ENCODE data around the gene ZNF358. TPM values are rescaled to one million over a fixed set of nuclear protein-coding genes. Genes with fewer than 3 reads are reported as not detected.

Gene ZNF358
- total and polyA plus RNA-seq, 2 of the 13 experiments (the other 11 are each of a cell fraction or from before 2014, with no cell fraction given), result 9.1 to 37.0 TPM

DNA sequence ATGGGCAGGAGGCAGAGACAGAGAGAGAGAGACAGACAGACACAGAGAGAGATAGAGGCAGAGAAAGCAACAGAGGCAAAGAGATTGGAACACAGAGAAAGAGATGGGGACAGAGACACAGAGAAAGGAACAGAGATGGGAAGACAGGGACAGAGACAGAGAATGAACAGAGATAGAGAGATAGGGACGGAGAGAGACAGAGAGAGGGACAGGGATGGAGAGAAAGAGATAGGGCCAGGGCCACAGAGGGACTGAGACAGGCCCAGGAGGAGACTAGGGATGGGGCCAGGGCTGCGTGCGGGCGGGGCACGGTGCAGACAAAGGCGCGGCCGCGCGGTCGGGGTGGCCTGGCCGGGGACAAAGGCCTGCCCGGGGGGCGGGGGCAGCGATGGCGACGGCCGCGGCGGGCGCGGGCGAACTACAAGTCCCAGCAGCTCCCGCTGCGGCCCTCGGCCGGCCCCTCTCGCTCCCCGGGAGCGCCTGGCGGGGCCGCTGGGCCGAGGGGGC, at the start of gene ZNF358 (continued):
- TF ChIP-seq PHF21A (CRISPR knock-in tag; IDR thresholded peaks at IDR 0.05) (no peak), ZNF564 (CRISPR knock-in tag; IDR thresholded peaks at IDR 0.05) (no peak), MIER3 (CRISPR knock-in tag; IDR thresholded peaks at IDR 0.05; ENCODE audit: borderline replicate concordance) (no peak), DNMT3B (CRISPR knock-in tag; conservative IDR thresholded peaks at IDR 0.05) (no peak)
- TF ChIP-seq, protein P1, sequence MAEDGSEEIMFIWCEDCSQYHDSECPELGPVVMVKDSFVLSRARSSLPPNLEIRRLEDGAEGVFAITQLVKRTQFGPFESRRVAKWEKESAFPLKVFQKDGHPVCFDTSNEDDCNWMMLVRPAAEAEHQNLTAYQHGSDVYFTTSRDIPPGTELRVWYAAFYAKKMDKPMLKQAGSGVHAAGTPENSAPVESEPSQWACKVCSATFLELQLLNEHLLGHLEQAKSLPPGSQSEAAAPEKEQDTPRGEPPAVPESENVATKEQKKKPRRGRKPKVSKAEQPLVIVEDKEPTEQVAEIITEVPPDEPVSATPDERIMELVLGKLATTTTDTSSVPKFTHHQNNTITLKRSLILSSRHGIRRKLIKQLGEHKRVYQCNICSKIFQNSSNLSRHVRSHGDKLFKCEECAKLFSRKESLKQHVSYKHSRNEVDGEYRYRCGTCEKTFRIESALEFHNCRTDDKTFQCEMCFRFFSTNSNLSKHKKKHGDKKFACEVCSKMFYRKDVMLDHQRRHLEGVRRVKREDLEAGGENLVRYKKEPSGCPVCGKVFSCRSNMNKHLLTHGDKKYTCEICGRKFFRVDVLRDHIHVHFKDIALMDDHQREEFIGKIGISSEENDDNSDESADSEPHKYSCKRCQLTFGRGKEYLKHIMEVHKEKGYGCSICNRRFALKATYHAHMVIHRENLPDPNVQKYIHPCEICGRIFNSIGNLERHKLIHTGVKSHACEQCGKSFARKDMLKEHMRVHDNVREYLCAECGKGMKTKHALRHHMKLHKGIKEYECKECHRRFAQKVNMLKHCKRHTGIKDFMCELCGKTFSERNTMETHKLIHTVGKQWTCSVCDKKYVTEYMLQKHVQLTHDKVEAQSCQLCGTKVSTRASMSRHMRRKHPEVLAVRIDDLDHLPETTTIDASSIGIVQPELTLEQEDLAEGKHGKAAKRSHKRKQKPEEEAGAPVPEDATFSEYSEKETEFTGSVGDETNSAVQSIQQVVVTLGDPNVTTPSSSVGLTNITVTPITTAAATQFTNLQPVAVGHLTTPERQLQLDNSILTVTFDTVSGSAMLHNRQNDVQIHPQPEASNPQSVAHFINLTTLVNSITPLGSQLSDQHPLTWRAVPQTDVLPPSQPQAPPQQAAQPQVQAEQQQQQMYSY (CRISPR knock-in tag; IDR thresholded peaks at IDR 0.05), result no peak
- TF ChIP-seq, protein P2, sequence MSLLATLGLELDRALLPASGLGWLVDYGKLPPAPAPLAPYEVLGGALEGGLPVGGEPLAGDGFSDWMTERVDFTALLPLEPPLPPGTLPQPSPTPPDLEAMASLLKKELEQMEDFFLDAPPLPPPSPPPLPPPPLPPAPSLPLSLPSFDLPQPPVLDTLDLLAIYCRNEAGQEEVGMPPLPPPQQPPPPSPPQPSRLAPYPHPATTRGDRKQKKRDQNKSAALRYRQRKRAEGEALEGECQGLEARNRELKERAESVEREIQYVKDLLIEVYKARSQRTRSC (CRISPR knock-in tag; IDR thresholded peaks at IDR 0.05; ENCODE audit: low read depth), result no peak
- TF ChIP-seq, protein P3, sequence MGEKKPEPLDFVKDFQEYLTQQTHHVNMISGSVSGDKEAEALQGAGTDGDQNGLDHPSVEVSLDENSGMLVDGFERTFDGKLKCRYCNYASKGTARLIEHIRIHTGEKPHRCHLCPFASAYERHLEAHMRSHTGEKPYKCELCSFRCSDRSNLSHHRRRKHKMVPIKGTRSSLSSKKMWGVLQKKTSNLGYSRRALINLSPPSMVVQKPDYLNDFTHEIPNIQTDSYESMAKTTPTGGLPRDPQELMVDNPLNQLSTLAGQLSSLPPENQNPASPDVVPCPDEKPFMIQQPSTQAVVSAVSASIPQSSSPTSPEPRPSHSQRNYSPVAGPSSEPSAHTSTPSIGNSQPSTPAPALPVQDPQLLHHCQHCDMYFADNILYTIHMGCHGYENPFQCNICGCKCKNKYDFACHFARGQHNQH (CRISPR knock-in tag; IDR thresholded peaks at IDR 0.05), result 0 out of 2 replicates have a peak, but pooled peaks have one; percentile 16
- TF ChIP-seq, protein P4, sequence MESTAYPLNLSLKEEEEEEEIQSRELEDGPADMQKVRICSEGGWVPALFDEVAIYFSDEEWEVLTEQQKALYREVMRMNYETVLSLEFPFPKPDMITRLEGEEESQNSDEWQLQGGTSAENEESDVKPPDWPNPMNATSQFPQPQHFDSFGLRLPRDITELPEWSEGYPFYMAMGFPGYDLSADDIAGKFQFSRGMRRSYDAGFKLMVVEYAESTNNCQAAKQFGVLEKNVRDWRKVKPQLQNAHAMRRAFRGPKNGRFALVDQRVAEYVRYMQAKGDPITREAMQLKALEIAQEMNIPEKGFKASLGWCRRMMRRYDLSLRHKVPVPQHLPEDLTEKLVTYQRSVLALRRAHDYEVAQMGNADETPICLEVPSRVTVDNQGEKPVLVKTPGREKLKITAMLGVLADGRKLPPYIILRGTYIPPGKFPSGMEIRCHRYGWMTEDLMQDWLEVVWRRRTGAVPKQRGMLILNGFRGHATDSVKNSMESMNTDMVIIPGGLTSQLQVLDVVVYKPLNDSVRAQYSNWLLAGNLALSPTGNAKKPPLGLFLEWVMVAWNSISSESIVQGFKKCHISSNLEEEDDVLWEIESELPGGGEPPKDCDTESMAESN (CRISPR knock-in tag; conservative IDR thresholded peaks at IDR 0.05), result no peak

All from HepG2 (cell line).